Mesendoderm (in vitro differentiated cells): Measurements from ENCODE around the gene MAEA.

Experiments
- DNase-seq: peaks from one replicate; pipeline ENCODE4 v3.0.0; 2013
- H2AK5ac ChIP-seq: 2 replicates; pipeline ENCODE4 v1.6.1; 2013; ENCODE audit warnings: low read length, inconsistent platforms
- H2BK120ac ChIP-seq: 2 replicates; pipeline ENCODE4 v1.6.1; 2013; ENCODE audit warnings: low read depth, mild to moderate bottlenecking, low read length, moderate library complexity, mixed read lengths
- H2BK15ac ChIP-seq: replicated peaks from 2 replicates; pipeline ENCODE4 v1.6.1; 2013; ENCODE audit warnings: low read depth, mild to moderate bottlenecking, moderate library complexity
- H2BK5ac ChIP-seq: 2 replicates; pipeline ENCODE4 v1.6.1; 2013; ENCODE audit warnings: low read length, inconsistent platforms
- H3K18ac ChIP-seq: 2 replicates; pipeline ENCODE4 v1.6.1; 2013; ENCODE audit warnings: mild to moderate bottlenecking, low read length, mixed read lengths
- H3K23ac ChIP-seq: one replicate; pipeline ENCODE4 v1.6.1; 2013; ENCODE audit warnings: low read length
- H3K27ac ChIP-seq: 2 replicates; pipeline ENCODE4 v1.5.1; 2013; ENCODE audit warnings: low read depth, mild to moderate bottlenecking, inconsistent platforms, low read length, moderate library complexity
- H3K27me3 ChIP-seq: 2 replicates; pipeline ENCODE4 v1.6.1; 2013; ENCODE audit warnings: low read length, control low read depth, mild to moderate bottlenecking, inconsistent platforms; ENCODE audit not compliant: insufficient read depth, poor library complexity
- H3K36me3 ChIP-seq: 2 replicates; pipeline ENCODE4 v1.6.1; 2013; ENCODE audit warnings: low read length, inconsistent platforms; ENCODE audit not compliant: control insufficient read depth, insufficient read depth
- H3K4ac ChIP-seq: one replicate; pipeline ENCODE4 v1.6.1; 2013; ENCODE audit warnings: low read depth, mild to moderate bottlenecking, low read length, moderate library complexity
- H3K4me1 ChIP-seq: 2 replicates; pipeline ENCODE4 v1.6.1; 2013; ENCODE audit warnings: low read depth, low read length, inconsistent platforms; ENCODE audit not compliant: control insufficient read depth
- H3K4me2 ChIP-seq: 2 replicates; pipeline ENCODE4 v1.6.1; 2013; ENCODE audit warnings: low read length
- H3K4me3 ChIP-seq: 2 replicates; pipeline ENCODE4 v1.5.1; 2013; ENCODE audit warnings: mild to moderate bottlenecking, low read length
- H3K56ac ChIP-seq: one replicate; pipeline ENCODE4 v1.6.1; 2013; ENCODE audit warnings: low read length
- H3K79me1 ChIP-seq: 2 replicates; pipeline ENCODE4 v1.6.1; 2013; ENCODE audit warnings: low read length, inconsistent platforms
- H3K79me2 ChIP-seq: 2 replicates; pipeline ENCODE4 v1.6.1; 2013; ENCODE audit warnings: mild to moderate bottlenecking, low read length; ENCODE audit not compliant: control insufficient read depth, insufficient read depth
- H3K9ac ChIP-seq: 2 replicates; pipeline ENCODE4 v1.6.1; 2013; ENCODE audit warnings: low read length, inconsistent platforms
- H4K5ac ChIP-seq: one replicate; pipeline ENCODE4 v1.6.1; 2013; ENCODE audit warnings: low read length
- H4K8ac ChIP-seq: one replicate; pipeline ENCODE4 v1.6.1; 2013; ENCODE audit warnings: low read depth, mild to moderate bottlenecking, control low read depth, low read length, moderate library complexity
- WGBS: extraction: QIAGEN DNeasy Blood & Tissue Kit; methylation state at CpG from one replicate; pipeline ENCODE4 v1.1.7; 2013; ENCODE audit warnings: low lambda C conversion rate, missing lambda C conversion rate; ENCODE audit not compliant: insufficient coverage; ENCODE audit errors: extremely low coverage; 5-methylcytosine and 5-hydroxymethylcytosine counted together

The MAEA gene

DNA sequence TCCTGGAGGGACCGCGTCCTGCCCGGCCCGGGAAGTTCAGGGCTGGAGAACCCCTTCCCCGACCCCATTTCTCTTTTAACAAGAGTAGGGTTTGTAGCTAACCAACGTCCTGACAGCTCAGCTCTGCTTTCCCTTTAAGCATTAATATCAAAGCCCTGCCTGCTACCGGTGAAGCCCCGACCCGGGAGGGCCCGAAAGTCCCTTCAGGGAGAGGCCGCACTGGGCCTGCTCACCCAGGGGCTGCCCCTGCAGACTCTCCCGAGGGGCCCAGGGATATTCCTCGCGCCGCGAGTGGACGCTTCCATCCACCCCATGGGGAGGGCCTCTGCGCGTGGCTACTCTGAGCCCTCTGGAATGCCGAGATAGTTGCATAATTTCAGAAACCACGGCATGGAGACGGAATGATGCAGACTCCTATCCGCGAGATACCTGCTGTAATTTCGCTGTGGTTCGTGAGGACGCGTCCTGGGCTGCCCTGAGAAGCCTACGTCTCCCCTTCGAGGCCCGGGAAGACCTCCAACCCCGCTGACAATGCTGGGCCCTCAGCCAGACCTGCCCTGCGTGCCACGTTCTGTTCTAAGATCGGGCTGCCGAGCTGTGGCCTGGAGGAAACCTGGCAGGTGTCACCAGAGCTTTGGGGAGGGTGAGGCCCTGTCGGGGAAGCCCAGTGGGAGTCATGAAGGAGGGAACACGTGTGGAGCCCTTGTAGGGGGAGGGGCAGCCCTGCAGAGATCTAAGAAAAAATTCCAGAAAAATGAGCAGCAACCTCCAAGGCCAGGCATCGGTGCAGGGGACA is 39.8 kb upstream of the MAEA start:
- Histone ChIP-seq H3K4me1 (peaks cover 5% of the 10 kb centered on the region), H2BK5ac (no peak overlapping the region), H3K56ac (peak overlapping the region; percentile 94), H3K27ac (peak overlapping the region; percentile 91), H3K9ac (peak overlapping the region; percentile 80), H4K8ac (no peak overlapping the region), H3K4me2 (peak overlapping the region; percentile 40), H3K36me3 (no peaks in the 10 kb centered on the region), H2BK120ac (peak overlapping the region; percentile 6), H3K4ac (peak overlapping the region; percentile 82), H2AK5ac (peak overlapping the region; percentile 18), H3K79me1 (peaks cover 9% of the 10 kb centered on the region), H4K5ac (no peak overlapping the region), H3K27me3 (no peaks in the 10 kb centered on the region), H3K18ac (peak overlapping the region; percentile 91), H2BK15ac (no peak overlapping the region), H3K79me2 (peaks cover 30% of the 10 kb centered on the region), H3K4me3 (peak overlapping the region; percentile 8), H3K23ac (no peak overlapping the region)
- no peak for DNase-seq
- no CpG with 5 or more reads among the region's 39 CpGs for WGBS

DNA sequence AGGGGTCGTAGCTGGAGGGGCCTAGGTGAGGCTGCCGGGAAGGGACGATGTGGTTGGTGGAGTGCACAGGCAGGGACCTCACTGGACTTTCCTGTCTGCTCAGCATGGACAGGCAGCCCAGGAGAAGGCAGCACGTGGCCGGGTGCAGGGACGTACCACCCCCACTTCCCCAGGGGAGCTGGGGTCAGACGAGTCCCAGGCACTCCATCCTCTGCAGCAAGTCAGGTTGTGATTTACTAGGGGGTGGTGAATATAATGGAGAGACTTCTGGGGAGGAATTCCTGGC is 39.2 kb upstream of the MAEA start:
- no peak overlapping the region for H3K4me3 ChIP-seq
- WGBS = no CpG with 5 or more reads among the region's 7 CpGs

DNA sequence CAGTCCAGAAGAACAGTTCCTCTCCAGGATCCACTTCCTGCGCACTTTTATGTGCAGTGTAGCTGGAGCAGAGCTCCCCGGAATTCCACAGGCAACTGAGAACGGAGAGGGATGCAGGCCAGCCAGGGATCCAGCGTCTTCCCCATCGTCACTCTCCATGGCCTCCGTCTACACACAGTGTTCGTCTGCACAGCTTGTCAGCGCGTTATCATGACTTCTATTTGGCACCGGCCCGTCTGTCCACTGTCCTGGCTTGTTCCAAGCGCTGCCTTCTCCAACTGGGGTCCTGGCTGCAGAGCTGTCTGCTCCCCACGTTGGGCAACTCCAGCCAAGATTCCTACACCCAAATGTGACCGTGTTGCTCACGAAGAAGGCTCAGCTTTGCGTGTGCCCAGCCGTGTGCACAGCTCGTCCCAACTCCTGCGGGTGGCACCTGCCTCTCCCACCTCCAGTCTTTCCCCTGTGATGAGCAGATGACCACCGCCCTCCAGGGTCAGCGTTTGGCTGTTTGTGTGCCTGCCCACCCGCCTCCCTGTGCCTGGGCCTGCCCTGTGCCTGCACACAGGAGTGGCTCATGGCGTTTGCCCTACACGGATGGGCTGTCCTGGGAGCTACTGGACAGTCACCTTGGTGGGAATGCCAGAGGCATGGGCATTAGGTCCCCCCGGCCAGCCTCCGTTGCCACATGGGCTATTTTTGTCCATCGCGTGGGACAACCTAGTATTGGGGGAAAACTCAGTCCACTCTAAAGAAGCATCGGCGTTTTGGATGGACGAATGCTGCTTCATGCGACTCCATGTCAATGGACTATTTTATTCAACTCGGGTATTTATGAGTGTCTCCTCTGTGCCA is 38.5 kb upstream of the MAEA start:
- DNase-seq = no peak
- peaks cover 9% of the 10 kb centered on the region for H3K79me1 ChIP-seq
- no peak overlapping the region for H2AK5ac ChIP-seq
- H4K8ac ChIP-seq = no peak overlapping the region
- no peak overlapping the region for H3K9ac ChIP-seq
- H3K18ac ChIP-seq = no peak overlapping the region
- H3K23ac ChIP-seq = no peak overlapping the region
- H3K27me3 ChIP-seq = no peaks in the 10 kb centered on the region
- no CpG with 5 or more reads among the region's 33 CpGs for WGBS
- no peaks in the 10 kb centered on the region for H3K36me3 ChIP-seq
- H3K4me2 ChIP-seq = no peak overlapping the region
- no peak overlapping the region for H2BK120ac ChIP-seq
- H2BK15ac ChIP-seq = no peak overlapping the region
- H4K5ac ChIP-seq = no peak overlapping the region
- peaks cover 5% of the 10 kb centered on the region for H3K4me1 ChIP-seq
- no peak overlapping the region for H3K27ac ChIP-seq
- H3K4ac ChIP-seq = no peak overlapping the region
- no peak overlapping the region for H2BK5ac ChIP-seq
- H3K79me2 ChIP-seq = peaks cover 18% of the 10 kb centered on the region
- H3K4me3 ChIP-seq = no peak overlapping the region
- H3K56ac ChIP-seq = no peak overlapping the region

More for the DNA sequence above, 39.2 kb upstream of the MAEA start:
- H3K18ac ChIP-seq = no peak overlapping the region
- H3K79me2 ChIP-seq = peaks cover 25% of the 10 kb centered on the region
- no peak overlapping the region for H3K4me2 ChIP-seq
- H3K27ac ChIP-seq = no peak overlapping the region
- no peak overlapping the region for H3K56ac ChIP-seq
- H3K27me3 ChIP-seq = no peaks in the 10 kb centered on the region
- H3K4ac ChIP-seq = no peak overlapping the region
- no peak overlapping the region for H4K8ac ChIP-seq
- H2BK5ac ChIP-seq = no peak overlapping the region
- H2BK120ac ChIP-seq = no peak overlapping the region
- no peak for DNase-seq
- H3K4me1 ChIP-seq = peaks cover 5% of the 10 kb centered on the region
- no peak overlapping the region for H3K23ac ChIP-seq
- no peak overlapping the region for H3K9ac ChIP-seq
- H3K79me1 ChIP-seq = peaks cover 9% of the 10 kb centered on the region
- H3K36me3 ChIP-seq = no peaks in the 10 kb centered on the region
- no peak overlapping the region for H2AK5ac ChIP-seq
- H2BK15ac ChIP-seq = no peak overlapping the region
- H4K5ac ChIP-seq = no peak overlapping the region

DNA sequence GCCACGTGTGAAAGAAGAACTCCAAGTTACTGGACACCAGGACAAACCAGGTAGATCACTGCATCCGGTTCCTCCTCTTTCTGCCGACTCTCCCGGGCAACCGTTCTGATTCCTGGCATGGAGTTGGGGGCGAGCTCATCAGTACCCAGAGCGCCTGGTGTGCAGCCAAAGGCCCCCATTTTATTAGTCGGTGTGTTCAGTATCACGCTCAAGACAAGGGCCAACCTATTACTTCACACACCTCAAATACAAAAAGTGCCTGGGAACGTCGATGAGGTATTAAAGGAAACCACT is 38.0 kb upstream of the MAEA start:
- H3K79me1 ChIP-seq = peaks cover 8% of the 10 kb centered on the region
- H2BK5ac ChIP-seq = no peak overlapping the region
- no peaks in the 10 kb centered on the region for H3K36me3 ChIP-seq
- H3K56ac ChIP-seq = no peak overlapping the region
- no peak overlapping the region for H2AK5ac ChIP-seq
- no peak overlapping the region for H3K18ac ChIP-seq
- no peak overlapping the region for H3K23ac ChIP-seq
- H3K4me3 ChIP-seq = no peak overlapping the region
- H3K27ac ChIP-seq = no peak overlapping the region
- WGBS = no CpG with 5 or more reads among the region's 11 CpGs
- peaks cover 5% of the 10 kb centered on the region for H3K4me1 ChIP-seq
- H3K9ac ChIP-seq = no peak overlapping the region
- H4K5ac ChIP-seq = no peak overlapping the region
- H3K4ac ChIP-seq = no peak overlapping the region
- no peak overlapping the region for H4K8ac ChIP-seq
- H3K27me3 ChIP-seq = no peaks in the 10 kb centered on the region
- peaks cover 12% of the 10 kb centered on the region for H3K79me2 ChIP-seq
- DNase-seq = no peak
- H2BK120ac ChIP-seq = no peak overlapping the region
- no peak overlapping the region for H2BK15ac ChIP-seq
- no peak overlapping the region for H3K4me2 ChIP-seq

DNA sequence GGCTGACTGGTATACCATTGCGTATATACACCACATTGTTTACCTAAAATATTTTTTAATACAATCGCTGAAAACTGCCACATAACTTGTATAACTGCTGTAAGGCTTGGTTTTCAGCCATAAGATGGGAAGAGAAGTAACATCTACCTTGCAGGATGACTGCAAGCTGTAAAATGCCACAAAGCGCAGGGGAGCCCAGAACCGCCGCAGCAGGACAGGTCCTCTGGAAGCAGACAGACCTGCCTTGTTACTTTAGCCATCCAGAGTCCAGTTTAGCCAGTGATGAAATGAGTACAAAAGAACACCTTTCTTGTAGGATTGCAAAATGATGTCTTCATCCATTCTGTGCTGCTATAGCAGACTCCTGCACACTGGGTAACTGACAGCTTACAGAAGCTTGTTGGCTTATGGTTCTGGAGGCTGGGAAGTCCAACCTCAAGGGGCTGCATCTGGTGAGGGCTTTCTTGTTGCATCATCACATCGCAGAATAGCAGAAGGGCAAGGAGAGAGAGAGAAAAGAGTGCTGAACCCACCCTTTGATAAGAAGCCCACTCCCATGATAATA is 36.7 kb upstream of the MAEA start:
- Histone ChIP-seq H3K4me3 (no peak overlapping the region), H3K27me3 (no peaks in the 10 kb centered on the region), H3K56ac (no peak overlapping the region), H2BK15ac (no peak overlapping the region), H2AK5ac (no peak overlapping the region), H4K8ac (no peak overlapping the region), H4K5ac (no peak overlapping the region), H3K4ac (no peak overlapping the region), H2BK5ac (no peak overlapping the region), H3K18ac (no peak overlapping the region), H3K23ac (no peak overlapping the region), H3K4me1 (no peaks in the 10 kb centered on the region), H3K4me2 (no peak overlapping the region), H3K36me3 (no peaks in the 10 kb centered on the region), H2BK120ac (no peak overlapping the region), H3K79me1 (peaks cover 2% of the 10 kb centered on the region), H3K27ac (no peak overlapping the region), H3K9ac (no peak overlapping the region), H3K79me2 (no peaks in the 10 kb centered on the region)
- no peak for DNase-seq
- WGBS = no CpG with 5 or more reads among the region's 6 CpGs
